BLaER1 treated with 17β-estradiol and CSF1 and Interleukin-3, amounts not matched to agents 10 nM and 100 nM (cell line): ENCODE data around the gene PBX3.
A peak's percentile ranks its signal among the peaks of the same experiment; 100 is the strongest.

ENCODE experiments used
- H3K27ac ChIP-seq, 11 experiments: shearing (Covaris generic); formaldehyde crosslinking; 2 replicates each; pipeline ENCODE4 v1.8.1; 2022
- H3K27me3 ChIP-seq, 11 experiments: shearing (Covaris generic); formaldehyde crosslinking; 2 replicates each; pipeline ENCODE4 v1.8.1; 2022
- H3K36me3 ChIP-seq, 11 experiments: shearing (Covaris generic); formaldehyde crosslinking; 2 replicates each; pipeline ENCODE4 v1.8.1; 2022
- H3K4me1 ChIP-seq, 10 experiments: shearing (Covaris generic); formaldehyde crosslinking; 2 replicates each; pipeline ENCODE4 v1.8.1; 2022
- H3K4me2 ChIP-seq, 11 experiments: shearing (Covaris generic); formaldehyde crosslinking; 2 replicates each; pipeline ENCODE4 v1.8.1; 2022
- H3K4me3 ChIP-seq, 10 experiments: shearing (Covaris generic); formaldehyde crosslinking; 2 replicates each; pipeline ENCODE4 v1.8.1; 2022
- H3K9ac ChIP-seq, 11 experiments: shearing (Covaris generic); formaldehyde crosslinking; 2 replicates each; pipeline ENCODE4 v1.8.1; 2022
- H3K9me3 ChIP-seq, 11 experiments: shearing (Covaris generic); formaldehyde crosslinking; replicated peaks in 1 of 11; 2 replicates each; pipeline ENCODE4 v1.8.1; 2022
- H4K20me1 ChIP-seq, 11 experiments: shearing (Covaris generic); formaldehyde crosslinking; 2 replicates each; pipeline ENCODE4 v1.8.1; 2022
- Cebpa-rat ChIP-seq, 11 experiments: shearing (Covaris generic); IDR thresholded peaks; 2 replicates each; pipeline ENCODE4 v1.8.1; 2022

The PBX3 gene

DNA sequence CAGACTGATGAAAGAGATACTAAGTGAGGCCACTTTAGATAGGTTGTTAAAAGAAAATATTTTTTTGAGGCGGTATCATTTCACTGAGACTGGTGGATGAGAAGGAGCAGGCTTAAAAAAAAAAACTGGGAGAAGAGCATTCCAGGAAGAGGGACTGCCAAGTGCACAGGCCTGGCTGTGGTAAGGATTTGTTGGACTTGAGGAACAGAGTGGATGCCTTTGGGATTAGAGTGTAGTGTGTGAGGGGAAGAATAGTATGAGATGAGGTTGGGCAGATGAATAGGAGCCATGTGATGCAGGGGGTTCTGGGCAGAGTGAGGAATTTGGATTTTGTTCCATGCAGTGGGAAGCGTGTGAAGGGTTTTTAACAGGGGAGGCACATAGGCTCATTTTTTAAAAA, 57.9 kb downstream of the PBX3 start:
- Histone ChIP-seq H3K36me3 (peaks cover 0 to 11% (median 0%) of the 10 kb centered on the region in 11 experiments; a peak in 3 of 22 replicates), H3K4me3 (no peak overlapping the region), H4K20me1 (no peaks in the 10 kb centered on the region), H3K4me2 (no peak overlapping the region), H3K27ac (no peak overlapping the region), H3K4me1 (no peaks in the 10 kb centered on the region), H3K9ac (no peak overlapping the region), H3K27me3 (no peaks in the 10 kb centered on the region), H3K9me3 (no peaks in the 10 kb centered on the region)
- TF ChIP-seq Cebpa-rat (IDR thresholded peaks at IDR 0.05): no peak

DNA sequence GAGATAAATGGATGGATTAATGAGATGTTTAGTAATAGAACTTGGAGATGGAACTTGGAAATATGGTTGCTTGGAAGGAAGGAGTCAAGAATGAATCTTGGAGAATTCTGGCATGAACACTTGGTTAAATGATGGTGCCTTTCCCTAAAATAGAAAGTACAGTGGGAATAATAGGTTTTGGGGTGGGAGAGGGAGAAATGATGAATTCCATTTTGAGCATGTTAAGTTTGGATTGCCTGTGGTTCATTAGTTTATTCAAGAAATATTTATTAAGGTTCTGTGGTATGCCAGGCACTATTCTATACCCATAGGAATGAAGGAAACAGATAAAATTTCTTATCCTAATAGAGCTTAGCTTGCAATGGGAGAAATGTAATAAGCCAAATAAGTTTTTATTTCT, 58.4 kb downstream of the PBX3 start:
- H3K9me3 ChIP-seq: no peaks in the 10 kb centered on the region
- H4K20me1 ChIP-seq: no peaks in the 10 kb centered on the region
- no peak overlapping the region for H3K4me2 ChIP-seq
- no peak overlapping the region for H3K9ac ChIP-seq
- TF ChIP-seq Cebpa-rat (IDR thresholded peaks at IDR 0.05): no peak
- peaks cover 0 to 11% (median 0%) of the 10 kb centered on the region in 11 experiments; a peak in 3 of 22 replicates for H3K36me3 ChIP-seq
- H3K27ac ChIP-seq: no peak overlapping the region
- H3K4me3 ChIP-seq: no peak overlapping the region
- H3K4me1 ChIP-seq: no peaks in the 10 kb centered on the region
- H3K27me3 ChIP-seq: no peaks in the 10 kb centered on the region

DNA sequence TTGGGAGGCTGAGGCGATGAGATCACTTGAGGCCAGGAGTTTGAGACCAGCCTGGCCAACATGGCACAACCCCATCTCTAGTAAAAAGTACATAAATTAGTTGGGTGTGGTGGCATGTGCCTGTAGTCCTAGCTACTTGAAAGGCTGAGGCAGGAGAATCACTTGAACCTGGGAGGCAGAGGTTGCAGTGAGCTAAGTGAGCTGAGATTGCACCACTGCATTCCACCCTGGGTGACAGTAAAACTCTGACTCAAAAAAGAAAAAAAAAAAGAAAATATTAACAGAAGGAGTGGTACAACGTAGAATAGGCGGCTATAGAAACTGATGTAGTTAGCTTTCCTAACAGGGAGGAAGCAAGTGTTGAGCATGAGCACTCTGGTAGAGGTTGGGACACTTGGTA, 59.9 kb downstream of the PBX3 start:
- Histone ChIP-seq H3K27me3 (no peaks in the 10 kb centered on the region), H3K4me1 (no peaks in the 10 kb centered on the region), H3K9me3 (0 out of 22 replicates have a peak, but pooled peaks cover 0 to 3% (median 0%) of the 10 kb centered on the region in 11 experiments), H3K36me3 (peaks cover 0 to 11% (median 0%) of the 10 kb centered on the region in 11 experiments; a peak in 2 of 22 replicates), H3K27ac (no peak overlapping the region), H3K4me3 (no peak overlapping the region), H4K20me1 (no peaks in the 10 kb centered on the region), H3K4me2 (no peak overlapping the region), H3K9ac (no peak overlapping the region)
- no peak for TF ChIP-seq Cebpa-rat (IDR thresholded peaks at IDR 0.05)

DNA sequence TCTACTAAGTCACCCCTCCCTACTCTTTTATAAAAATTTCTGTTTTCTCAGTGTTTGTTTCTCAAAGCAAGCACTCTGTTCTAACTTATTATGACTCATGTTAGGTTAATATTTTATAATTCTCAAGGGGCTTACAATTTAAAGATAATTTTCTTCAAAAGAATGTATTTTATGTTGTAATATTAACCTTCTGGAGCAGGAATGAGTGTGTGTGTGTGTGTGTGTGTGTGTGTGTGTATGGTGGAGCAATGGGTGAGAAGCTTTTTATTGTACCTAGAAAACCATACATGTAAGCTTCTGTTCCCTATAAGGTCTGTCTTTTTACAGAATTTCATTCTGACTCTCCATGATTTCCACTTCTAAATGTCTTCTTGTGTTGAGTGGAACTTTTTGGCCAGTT, 63.0 kb downstream of the PBX3 start:
- H3K27ac ChIP-seq: no peak overlapping the region
- H3K27me3 ChIP-seq: no peaks in the 10 kb centered on the region
- 0 out of 22 replicates have a peak, but pooled peaks cover 0 to 3% (median 0%) of the 10 kb centered on the region in 11 experiments for H3K9me3 ChIP-seq
- H3K4me2 ChIP-seq: no peak overlapping the region
- H3K36me3 ChIP-seq: 0 out of 22 replicates have a peak, but pooled peaks cover 0 to 10% (median 0%) of the 10 kb centered on the region in 11 experiments
- no peak overlapping the region for H3K9ac ChIP-seq
- no peaks in the 10 kb centered on the region for H4K20me1 ChIP-seq
- no peak for TF ChIP-seq Cebpa-rat (IDR thresholded peaks at IDR 0.05)
- H3K4me1 ChIP-seq: no peaks in the 10 kb centered on the region
- H3K4me3 ChIP-seq: no peak overlapping the region

DNA sequence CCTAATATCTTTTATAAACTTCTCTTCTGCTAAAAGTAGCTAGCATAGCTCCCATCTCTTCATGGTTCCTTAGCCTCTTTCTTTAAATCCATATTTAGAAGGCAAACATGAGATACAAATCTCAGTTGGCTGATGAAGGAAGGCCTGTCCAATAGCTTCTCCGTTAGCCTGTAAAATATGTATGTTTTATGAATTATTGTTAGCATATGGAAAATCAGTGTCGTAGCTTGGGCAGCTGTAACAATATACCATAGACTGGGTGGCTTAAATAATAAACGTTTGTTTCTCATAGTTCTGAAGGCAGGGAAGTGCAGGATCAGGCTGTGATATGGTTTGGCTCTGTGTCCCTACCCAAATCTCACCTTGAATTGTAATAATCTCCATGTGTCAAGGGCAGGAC, 63.8 kb downstream of the PBX3 start:
- TF ChIP-seq Cebpa-rat (IDR thresholded peaks at IDR 0.05): no peak
- Histone ChIP-seq H4K20me1 (no peaks in the 10 kb centered on the region), H3K9me3 (0 out of 22 replicates have a peak, but pooled peaks cover 0 to 3% (median 0%) of the 10 kb centered on the region in 11 experiments), H3K4me2 (no peak overlapping the region), H3K36me3 (0 out of 22 replicates have a peak, but pooled peaks cover 0 to 10% (median 0%) of the 10 kb centered on the region in 11 experiments), H3K27me3 (no peaks in the 10 kb centered on the region), H3K27ac (no peak overlapping the region), H3K9ac (no peak overlapping the region), H3K4me1 (no peaks in the 10 kb centered on the region), H3K4me3 (no peak overlapping the region)

DNA sequence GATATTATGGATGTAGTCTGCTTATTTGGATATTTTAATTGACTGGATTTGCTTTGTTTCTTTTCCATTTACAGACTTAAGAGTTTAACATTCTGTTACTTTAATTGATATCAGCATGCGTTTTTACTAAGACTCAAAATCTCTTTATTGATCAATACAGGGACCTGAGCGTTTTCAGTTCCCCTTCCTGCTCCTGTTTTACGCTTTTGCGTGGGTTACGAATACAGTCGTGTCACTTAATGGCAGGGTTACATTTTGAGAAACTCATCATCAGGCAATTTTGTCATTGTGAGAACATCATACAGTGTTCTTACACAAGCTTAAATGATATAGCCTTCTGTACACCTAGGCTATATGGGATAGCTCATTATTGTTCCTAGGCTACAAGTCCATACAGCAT, 65.2 kb downstream of the PBX3 start:
- H4K20me1 ChIP-seq: no peaks in the 10 kb centered on the region
- 0 out of 22 replicates have a peak, but pooled peaks cover 0 to 10% (median 0%) of the 10 kb centered on the region in 11 experiments for H3K36me3 ChIP-seq
- H3K27me3 ChIP-seq: no peaks in the 10 kb centered on the region
- H3K4me3 ChIP-seq: no peak overlapping the region
- no peak overlapping the region for H3K4me2 ChIP-seq
- H3K4me1 ChIP-seq: no peaks in the 10 kb centered on the region
- TF ChIP-seq Cebpa-rat (IDR thresholded peaks at IDR 0.05): no peak
- 0 out of 22 replicates have a peak, but pooled peaks cover 0 to 3% (median 0%) of the 10 kb centered on the region in 11 experiments for H3K9me3 ChIP-seq
- no peak overlapping the region for H3K27ac ChIP-seq
- no peak overlapping the region for H3K9ac ChIP-seq

DNA sequence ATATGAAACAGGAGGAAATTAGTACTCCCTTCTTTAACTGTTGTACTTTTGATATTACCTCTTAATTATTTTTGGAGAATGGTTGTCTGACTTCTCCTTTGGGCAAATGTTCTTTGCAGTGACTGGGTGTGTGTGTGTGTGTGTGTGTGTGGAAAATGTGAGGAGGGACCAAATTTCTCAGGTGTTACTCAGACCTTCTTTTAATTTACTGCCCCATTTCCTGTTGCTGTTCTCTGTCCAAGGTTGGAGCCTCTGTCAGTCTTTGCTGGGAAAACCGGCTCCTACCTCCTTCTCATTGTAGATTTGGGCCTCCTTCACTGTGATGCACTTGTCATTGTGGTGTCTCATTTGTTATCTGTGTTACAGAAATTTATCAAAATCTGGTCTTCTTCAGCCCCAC, 68.4 kb downstream of the PBX3 start:
- no peak overlapping the region for H3K27ac ChIP-seq
- no peak overlapping the region for H3K4me2 ChIP-seq
- H3K36me3 ChIP-seq: 0 out of 22 replicates have a peak, but pooled peaks cover 0 to 8% (median 0%) of the 10 kb centered on the region in 11 experiments
- no peaks in the 10 kb centered on the region for H3K27me3 ChIP-seq
- 0 out of 22 replicates have a peak, but pooled peaks cover 0 to 3% (median 0%) of the 10 kb centered on the region in 11 experiments for H3K9me3 ChIP-seq
- H3K4me3 ChIP-seq: no peak overlapping the region
- no peak overlapping the region for H3K9ac ChIP-seq
- TF ChIP-seq Cebpa-rat (IDR thresholded peaks at IDR 0.05): no peak
- H4K20me1 ChIP-seq: no peaks in the 10 kb centered on the region
- peaks cover 0 to 7% (median 0%) of the 10 kb centered on the region in 10 experiments; a peak in 5 of 20 replicates for H3K4me1 ChIP-seq

DNA sequence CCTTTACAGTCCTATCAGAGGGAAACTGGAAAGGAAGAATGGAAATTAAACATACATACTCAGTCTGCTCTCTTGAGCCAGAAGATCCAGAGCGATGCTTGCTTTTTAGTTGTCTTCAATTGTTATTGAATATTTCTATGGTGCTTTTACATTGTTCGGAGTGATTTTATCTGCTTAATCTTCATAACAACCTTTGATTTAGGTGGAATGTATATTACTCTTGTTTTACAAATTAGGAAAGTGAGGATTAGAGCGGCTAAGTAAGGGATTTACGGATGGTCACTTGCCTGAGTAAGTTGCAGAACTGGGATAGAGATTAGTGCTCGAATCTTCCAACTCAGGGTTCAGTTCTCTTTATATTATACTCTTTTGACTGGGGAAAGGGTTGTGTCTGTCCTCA, 69.1 kb downstream of the PBX3 start:
- no peak for TF ChIP-seq Cebpa-rat (IDR thresholded peaks at IDR 0.05)
- H3K27me3 ChIP-seq: no peaks in the 10 kb centered on the region
- H3K4me2 ChIP-seq: no peak overlapping the region
- no peak overlapping the region for H3K9ac ChIP-seq
- 0 out of 22 replicates have a peak, but pooled peaks cover 0 to 4% (median 0%) of the 10 kb centered on the region in 11 experiments for H3K36me3 ChIP-seq
- H3K4me1 ChIP-seq: peaks cover 0 to 12% (median 0%) of the 10 kb centered on the region in 10 experiments; a peak in 6 of 20 replicates
- H3K27ac ChIP-seq: no peak overlapping the region
- H3K4me3 ChIP-seq: no peak overlapping the region
- 0 out of 22 replicates have a peak, but pooled peaks cover 0 to 3% (median 0%) of the 10 kb centered on the region in 11 experiments for H3K9me3 ChIP-seq
- H4K20me1 ChIP-seq: no peaks in the 10 kb centered on the region

DNA sequence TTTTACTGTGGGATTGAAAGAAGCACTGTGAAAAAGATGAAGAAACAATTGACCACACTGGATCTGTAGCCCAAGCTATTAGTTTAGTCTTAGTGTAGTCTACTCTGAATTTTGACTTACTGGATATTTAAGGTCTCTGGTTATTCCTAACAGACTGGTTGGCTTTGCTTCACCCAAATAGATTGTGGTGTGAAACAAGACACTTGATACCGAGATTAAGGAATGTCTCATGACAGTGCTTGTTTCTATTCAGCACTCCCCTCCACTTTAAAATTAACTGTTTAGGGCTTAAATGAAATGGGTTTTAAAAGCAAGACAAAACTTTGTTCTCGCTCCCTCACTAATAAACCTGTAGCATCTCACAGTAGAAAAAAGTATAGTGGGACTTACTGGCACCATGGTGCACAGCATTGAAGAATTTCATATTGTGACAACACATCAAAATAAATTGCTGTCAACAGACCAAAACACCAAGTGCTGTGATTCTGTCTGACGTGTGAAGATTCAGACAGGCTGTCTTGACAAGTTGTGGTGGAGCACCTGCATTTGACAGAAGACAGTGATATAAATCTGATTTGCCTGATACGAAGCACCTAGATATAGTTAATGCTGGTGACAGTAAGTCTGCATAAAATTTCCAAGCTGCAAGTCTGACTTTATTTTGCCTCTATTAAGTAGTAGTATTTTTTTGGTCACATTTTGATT, 73.1 kb downstream of the PBX3 start:
- Histone ChIP-seq H3K9ac (no peak overlapping the region), H3K4me3 (no peak overlapping the region), H4K20me1 (no peaks in the 10 kb centered on the region), H3K36me3 (no peaks in the 10 kb centered on the region), H3K27me3 (no peaks in the 10 kb centered on the region), H3K27ac (no peak overlapping the region), H3K4me2 (peak overlapping the region in 1 of 11 experiments; percentile 30; a peak in 4 of 22 replicates), H3K9me3 (no peaks in the 10 kb centered on the region), H3K4me1 (peaks cover 8 to 49% (median 21%) of the 10 kb centered on the region in 10 experiments)
- no peak for TF ChIP-seq Cebpa-rat (IDR thresholded peaks at IDR 0.05)
